ENCODE measurements around the gene NEK7.
"Not testable (repeated sequence)": the region's sequence is repeated elsewhere in the genome, so short reads cannot be mapped to it uniquely, and the experiment has no call there.

The NEK7 gene

GRCh38 chr1:198156745-198157240, at the start of gene NEK7:
Gene NEK7 (plus strand): TSS chr1:198156998. CDS start chr1:198232581, 75,583 bp downstream.
- DNase-seq (ENCODE audit: low read depth in 2 of 2): peak in 1 of 2 donors; percentile 26

- no peak for DNase-seq (ENCODE audit: low read depth in 2 of 2)
Observed at GRCh38 chr1:198107091-198107501, 49.7 kb upstream of the NEK7 start.

GRCh38 chr1:198108636-198109370, 48.0 kb upstream of the NEK7 start:
- DNase-seq (ENCODE audit: low read depth in 2 of 2): no peak

- DNase-seq (ENCODE audit: low read depth in 2 of 2): no peak
Observed at GRCh38 chr1:198109371-198109715, 47.5 kb upstream of the NEK7 start.

DNA sequence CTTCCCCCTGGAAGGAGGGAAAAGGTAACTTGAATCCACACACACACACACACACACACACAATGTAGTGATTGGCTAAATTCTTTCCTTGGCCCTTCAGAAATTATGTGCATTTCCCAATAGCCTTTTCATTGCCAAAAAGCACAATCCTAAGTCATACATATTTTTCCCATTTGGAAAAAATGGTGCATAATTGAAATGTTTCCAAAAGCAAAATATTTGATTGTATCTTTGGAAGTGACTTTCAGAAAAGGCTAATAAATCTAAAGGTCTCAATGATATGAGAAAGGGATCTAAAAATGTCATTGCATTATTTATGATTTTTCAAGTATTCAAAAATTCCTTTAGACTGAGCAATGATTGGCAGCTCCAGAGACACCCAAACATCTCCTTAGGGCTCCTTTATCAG, 43.5 kb upstream of the NEK7 start:
- no peak for DNase-seq (ENCODE audit: low read depth in 2 of 2)

- DNase-seq (ENCODE audit: low read depth in 2 of 2): no peak
Observed at GRCh38 chr1:198116069-198116468, 40.7 kb upstream of the NEK7 start.

GRCh38 chr1:198116469-198116868, 40.3 kb upstream of the NEK7 start:
- DNase-seq (ENCODE audit: low read depth in 2 of 2): no peak

DNA sequence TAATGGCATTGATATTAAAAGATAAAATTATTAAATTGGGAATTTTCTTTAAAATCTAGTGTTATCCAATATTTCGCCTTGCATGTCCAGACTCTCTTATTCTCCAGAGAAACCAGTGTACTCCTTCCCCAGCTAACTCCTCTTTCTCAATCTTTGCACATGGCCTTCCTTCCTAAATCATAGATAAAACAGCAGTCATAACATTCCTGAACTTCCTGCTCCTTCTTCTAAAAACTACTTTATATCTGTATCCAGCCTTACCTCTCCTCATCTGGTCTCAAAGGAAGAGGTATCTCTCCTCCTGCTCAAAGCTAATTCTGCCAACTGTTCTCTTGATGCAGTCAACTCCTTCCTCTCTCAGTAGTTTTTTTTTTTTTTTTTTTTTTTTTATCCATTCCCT, 39.5 kb upstream of the NEK7 start:
- no peak for DNase-seq (ENCODE audit: low read depth in 2 of 2)

- no peak for DNase-seq (ENCODE audit: low read depth in 2 of 2)
Observed at GRCh38 chr1:198118134-198118533, 38.7 kb upstream of the NEK7 start.

- no peak for DNase-seq (ENCODE audit: low read depth in 2 of 2)
Observed at GRCh38 chr1:198119906-198120305, 36.9 kb upstream of the NEK7 start.

GRCh38 chr1:198121056-198121826, 35.6 kb upstream of the NEK7 start:
- no peak for DNase-seq (ENCODE audit: low read depth in 2 of 2)

- no peak for DNase-seq (ENCODE audit: low read depth in 2 of 2)
Observed at GRCh38 chr1:198122693-198123092, 34.1 kb upstream of the NEK7 start.

DNA sequence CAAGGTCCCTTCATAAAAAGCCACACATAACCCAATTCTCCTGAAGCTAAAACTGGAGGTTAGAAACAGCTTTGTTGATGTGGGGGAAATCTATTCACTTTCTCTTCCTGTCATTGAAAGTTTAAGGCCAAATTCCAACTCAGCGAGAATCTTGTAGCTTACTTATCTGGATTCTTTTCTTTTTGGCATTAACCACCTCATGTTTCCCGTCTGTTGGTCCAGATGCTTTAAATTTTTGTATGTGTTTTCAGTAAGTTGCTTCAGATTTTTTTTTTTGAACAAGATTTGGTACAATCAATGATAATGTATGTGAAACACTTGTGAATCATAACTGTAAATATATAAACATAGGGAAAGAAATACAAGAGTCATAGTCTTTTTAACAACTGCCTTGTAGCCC, 33.7 kb upstream of the NEK7 start:
- no peak for DNase-seq (ENCODE audit: low read depth in 2 of 2)

DNA sequence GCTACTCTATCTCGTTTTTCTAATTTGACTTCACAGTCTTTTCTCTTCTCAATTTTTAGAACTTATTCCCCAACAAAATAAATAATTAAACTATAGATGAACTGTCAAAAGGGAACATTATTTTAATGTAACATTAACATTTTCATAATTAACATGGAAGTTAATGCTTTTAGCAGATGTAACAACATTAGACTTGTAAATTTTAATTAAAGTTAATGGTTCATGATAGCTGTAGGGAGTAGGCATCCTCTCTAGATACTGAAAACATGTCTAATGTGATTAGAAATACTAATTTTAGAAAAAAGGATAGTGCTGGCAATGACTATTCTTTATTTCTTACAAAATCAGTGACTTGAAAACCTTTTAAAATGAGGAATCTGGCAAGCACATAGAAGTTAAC, 32.1 kb upstream of the NEK7 start:
- no peak for DNase-seq (ENCODE audit: low read depth in 2 of 2)

DNA sequence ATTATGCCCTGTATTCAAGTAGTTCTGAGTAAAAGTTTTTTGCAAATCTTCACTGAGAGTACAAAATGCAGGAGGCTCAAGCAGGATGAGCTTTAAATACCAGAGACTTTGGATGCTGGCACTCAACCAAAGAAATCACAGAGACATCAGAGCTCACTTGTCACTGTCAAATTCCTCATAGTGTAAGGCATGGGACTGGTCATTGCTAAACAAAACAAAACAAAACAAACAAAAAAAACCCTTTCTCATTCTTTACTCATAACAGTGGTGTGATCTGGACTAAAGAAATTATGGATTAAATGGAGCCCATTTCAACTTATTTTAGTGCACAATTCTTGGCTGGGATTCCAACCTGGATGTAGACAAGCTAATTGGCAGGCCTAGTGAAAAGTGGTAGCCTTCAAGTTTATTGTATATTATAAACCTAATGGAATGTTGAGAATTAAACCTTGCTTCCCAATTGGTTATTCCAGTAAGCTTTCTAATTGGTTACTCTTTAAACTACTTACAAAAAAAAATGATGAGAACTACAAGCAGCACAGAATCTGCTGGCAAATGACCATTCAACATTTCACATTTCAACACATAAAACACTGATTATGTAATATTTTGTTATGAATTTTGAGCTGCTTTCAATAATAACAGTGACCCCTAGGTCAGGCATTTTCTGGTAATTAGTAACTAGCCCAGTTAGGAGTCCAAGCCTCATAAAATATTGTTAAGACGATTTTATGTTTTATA, 30.6 kb upstream of the NEK7 start:
- no peak for DNase-seq (ENCODE audit: low read depth in 2 of 2)

DNA sequence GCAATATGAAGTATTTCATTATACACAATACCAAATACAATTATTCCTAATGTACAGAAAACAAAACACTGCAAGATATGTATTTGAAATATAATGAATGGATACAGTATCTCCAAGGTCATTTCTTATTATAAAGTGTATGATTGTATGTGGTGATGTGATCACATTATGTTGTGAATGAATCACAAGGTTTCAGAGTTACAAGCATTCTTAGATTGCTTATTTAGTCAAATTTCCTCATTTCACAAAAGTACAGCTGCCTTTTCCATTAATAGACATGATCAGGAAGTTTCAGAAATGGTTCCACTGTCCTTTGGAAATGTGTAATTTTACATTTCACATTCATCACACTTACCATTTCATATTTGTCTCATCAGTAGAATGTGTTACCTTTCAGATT, 28.3 kb upstream of the NEK7 start:
- DNase-seq (ENCODE audit: low read depth in 2 of 2): no peak

- DNase-seq (ENCODE audit: low read depth in 2 of 2): not testable (repeated sequence)
Observed at GRCh38 chr1:198130053-198130452, 26.7 kb upstream of the NEK7 start.

GRCh38 chr1:198132060-198132781, 24.6 kb upstream of the NEK7 start:
- no peak for DNase-seq (ENCODE audit: low read depth in 2 of 2)

GRCh38 chr1:198134252-198134651, 22.5 kb upstream of the NEK7 start:
- no peak for DNase-seq (ENCODE audit: low read depth in 2 of 2)

- no peak for DNase-seq (ENCODE audit: low read depth in 2 of 2)
Observed at GRCh38 chr1:198135366-198135765, 21.4 kb upstream of the NEK7 start.

DNA sequence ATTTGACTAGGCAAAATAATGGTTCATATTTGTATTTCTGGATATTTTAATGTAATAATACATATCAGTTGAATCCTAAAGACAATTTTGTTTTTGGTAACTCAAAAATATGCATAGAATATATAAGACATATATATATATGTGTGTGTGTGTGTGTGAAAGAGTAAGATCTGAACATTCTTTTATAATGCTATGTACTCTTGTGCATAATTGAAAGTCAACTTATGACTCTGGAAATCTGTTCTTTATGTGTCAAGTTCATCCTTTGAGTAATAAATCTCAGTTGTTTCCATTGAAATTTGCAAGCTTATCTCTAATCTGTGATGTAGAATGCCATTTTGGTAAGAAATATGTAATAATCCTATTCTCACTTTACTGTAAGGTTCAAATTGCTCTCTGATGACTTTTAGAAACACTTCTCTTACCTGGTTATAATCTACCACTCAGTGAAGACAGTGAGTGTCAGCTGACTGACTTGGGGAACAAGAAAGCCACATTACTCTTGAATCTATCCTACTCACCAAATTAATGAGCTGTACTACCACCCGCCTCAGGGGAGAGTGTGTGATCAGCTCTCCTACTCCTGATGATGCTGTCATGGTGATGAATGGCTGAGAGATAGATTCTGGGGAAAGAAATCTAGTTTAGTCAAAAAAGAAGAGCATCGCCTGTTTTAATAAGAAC, 15.0 kb upstream of the NEK7 start:
- DNase-seq (ENCODE audit: low read depth in 2 of 2): no peak

All from activated CD8-positive, alpha-beta memory T cell treated with anti-CD3 and anti-CD28 coated beads for 4 hours (primary cell).